ENCODE data around the gene BCL6B.
A peak's percentile ranks its signal among the peaks of the same experiment; 100 is the strongest.

BCL6B gene

DNA sequence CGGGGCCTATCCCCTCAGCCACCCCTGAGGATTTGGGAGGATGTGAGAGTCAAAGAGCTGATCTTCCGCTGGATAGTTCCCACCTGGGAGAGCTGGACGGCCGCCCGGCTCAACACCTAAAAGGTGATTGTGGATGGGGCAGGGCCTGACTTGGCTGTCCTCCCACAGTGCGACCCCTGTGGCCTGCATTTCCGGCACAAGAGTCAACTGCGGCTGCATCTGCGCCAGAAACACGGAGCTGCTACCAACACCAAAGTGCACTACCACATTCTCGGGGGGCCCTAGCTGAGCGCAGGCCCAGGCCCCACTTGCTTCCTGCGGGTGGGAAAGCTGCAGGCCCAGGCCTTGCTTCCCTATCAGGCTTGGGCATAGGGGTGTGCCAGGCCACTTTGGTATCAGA lies 4.5 kb downstream of the BCL6B start:
- TF ChIP-seq, protein P1, sequence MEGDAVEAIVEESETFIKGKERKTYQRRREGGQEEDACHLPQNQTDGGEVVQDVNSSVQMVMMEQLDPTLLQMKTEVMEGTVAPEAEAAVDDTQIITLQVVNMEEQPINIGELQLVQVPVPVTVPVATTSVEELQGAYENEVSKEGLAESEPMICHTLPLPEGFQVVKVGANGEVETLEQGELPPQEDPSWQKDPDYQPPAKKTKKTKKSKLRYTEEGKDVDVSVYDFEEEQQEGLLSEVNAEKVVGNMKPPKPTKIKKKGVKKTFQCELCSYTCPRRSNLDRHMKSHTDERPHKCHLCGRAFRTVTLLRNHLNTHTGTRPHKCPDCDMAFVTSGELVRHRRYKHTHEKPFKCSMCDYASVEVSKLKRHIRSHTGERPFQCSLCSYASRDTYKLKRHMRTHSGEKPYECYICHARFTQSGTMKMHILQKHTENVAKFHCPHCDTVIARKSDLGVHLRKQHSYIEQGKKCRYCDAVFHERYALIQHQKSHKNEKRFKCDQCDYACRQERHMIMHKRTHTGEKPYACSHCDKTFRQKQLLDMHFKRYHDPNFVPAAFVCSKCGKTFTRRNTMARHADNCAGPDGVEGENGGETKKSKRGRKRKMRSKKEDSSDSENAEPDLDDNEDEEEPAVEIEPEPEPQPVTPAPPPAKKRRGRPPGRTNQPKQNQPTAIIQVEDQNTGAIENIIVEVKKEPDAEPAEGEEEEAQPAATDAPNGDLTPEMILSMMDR (IDR thresholded peaks at IDR 0.05): no peak
- no peak overlapping the region for H3K4me3 ChIP-seq (ENCODE audit: low read depth in 1 of 2, low read length in 1 of 2)
- H3K4me1 ChIP-seq (ENCODE audit: control insufficient read depth in 1 of 2, insufficient read depth in 1 of 2, low read depth in 1 of 2, low read length in 1 of 2): peaks cover 21 to 22% of the 10 kb centered on the region in 2 experiments
- no peak overlapping the region for H3K27ac ChIP-seq
- H3K9me3 ChIP-seq: no peaks in the 10 kb centered on the region
- H3K36me3 ChIP-seq: no peaks in the 10 kb centered on the region
- peaks cover 19% of the 10 kb centered on the region for H3K27me3 ChIP-seq

DNA sequence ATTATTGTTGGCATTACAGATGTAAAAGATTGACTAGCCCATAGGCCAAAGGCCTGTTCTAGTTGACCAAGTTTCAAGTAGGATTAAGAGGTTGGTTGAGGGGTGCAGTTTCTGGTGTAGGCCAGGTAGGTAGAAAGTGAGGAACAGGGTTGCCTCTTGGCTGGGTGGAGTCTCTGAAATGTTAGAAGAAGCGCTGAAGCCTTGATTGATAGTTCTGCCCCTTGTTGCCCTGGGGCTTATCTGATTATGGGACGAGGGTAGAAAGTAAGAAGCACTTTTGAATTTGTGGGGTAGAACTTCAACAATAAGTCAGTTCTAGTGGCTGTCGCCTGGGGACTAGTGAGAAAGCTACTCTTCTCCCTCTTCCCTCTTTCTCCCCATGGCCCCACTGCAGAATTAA lies 6.2 kb downstream of the BCL6B start:
- Histone ChIP-seq H3K27ac (no peak overlapping the region), H3K36me3 (no peaks in the 10 kb centered on the region), H3K4me3 (ENCODE audit: low read depth in 1 of 2, low read length in 1 of 2) (no peak overlapping the region), H3K27me3 (peaks cover 2% of the 10 kb centered on the region), H3K9me3 (no peaks in the 10 kb centered on the region), H3K4me1 (ENCODE audit: control insufficient read depth in 1 of 2, insufficient read depth in 1 of 2, low read depth in 1 of 2, low read length in 1 of 2) (peaks cover 8 to 9% of the 10 kb centered on the region in 2 experiments)
- TF ChIP-seq, protein P1 (IDR thresholded peaks at IDR 0.05): no peak

DNA sequence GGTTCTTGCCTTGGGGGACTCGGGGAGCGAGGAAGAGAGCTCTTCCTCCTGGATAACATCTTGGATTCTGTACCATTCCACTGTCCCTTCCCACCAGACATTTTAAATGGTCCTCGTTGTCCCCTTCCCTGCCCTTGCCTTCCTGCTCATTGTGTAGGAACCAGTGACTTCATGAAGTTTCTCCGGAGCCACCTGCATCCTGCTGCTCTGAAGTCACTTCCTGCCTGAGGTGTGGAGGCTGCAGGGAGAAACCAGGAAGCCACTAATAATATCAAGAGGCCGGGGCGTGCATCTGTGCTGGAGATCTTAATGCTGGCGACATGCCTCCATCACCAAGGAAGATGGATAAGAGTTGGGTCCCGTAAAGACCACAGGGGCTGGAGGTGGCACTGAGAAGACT lies 6.8 kb downstream of the BCL6B start:
- Histone ChIP-seq H3K27ac (no peak overlapping the region), H3K4me3 (ENCODE audit: low read depth in 1 of 2, low read length in 1 of 2) (no peak overlapping the region), H3K9me3 (no peaks in the 10 kb centered on the region), H3K4me1 (ENCODE audit: control insufficient read depth in 1 of 2, insufficient read depth in 1 of 2, low read depth in 1 of 2, low read length in 1 of 2) (peaks cover 8 to 9% of the 10 kb centered on the region in 2 experiments), H3K36me3 (no peaks in the 10 kb centered on the region), H3K27me3 (no peaks in the 10 kb centered on the region)
- TF ChIP-seq, protein P1 (IDR thresholded peaks at IDR 0.05): no peak

DNA sequence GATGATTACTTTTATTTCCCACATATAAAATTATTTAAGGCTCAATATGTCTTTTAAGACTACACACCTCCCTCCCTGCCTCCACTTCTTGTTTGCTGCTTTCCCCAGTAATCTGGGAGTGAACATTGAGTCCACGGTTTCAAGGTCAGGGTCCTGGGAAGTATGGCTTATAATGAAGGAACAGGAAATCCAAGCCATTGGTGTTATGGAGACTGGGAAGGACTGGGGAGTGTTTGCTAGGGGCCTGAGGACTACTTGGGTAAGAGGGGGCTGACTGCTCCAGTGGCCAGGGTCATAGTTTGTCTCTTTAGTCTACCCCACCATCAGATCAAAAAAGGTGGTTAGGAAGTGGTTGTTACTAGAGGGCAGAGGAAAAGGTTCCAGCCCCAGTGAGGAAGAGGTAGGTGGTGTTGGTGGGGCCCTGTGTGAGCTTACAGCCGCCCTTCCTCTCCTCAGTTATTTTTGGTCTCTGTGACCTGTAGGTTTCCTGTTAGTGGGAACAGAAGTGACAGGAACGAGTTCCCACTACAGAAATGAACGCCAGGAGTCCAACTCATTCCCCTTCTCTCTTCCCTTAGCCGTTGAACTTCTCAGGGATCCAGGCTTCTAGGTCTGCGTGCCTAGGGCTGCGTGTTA lies 12.2 kb downstream of the BCL6B start:
- TF ChIP-seq, protein P1 (IDR thresholded peaks at IDR 0.05): no peak
- no peaks in the 10 kb centered on the region for H3K9me3 ChIP-seq
- peaks cover 19% of the 10 kb centered on the region in 2 experiments for H3K4me1 ChIP-seq (ENCODE audit: control insufficient read depth in 1 of 2, insufficient read depth in 1 of 2, low read depth in 1 of 2, low read length in 1 of 2)
- peak overlapping the region; percentile 77 to 89 for H3K4me3 ChIP-seq (ENCODE audit: low read depth in 1 of 2, low read length in 1 of 2)
- H3K27ac ChIP-seq: peak overlapping the region; percentile 90
- H3K36me3 ChIP-seq: no peaks in the 10 kb centered on the region
- peaks cover 10% of the 10 kb centered on the region for H3K27me3 ChIP-seq

DNA sequence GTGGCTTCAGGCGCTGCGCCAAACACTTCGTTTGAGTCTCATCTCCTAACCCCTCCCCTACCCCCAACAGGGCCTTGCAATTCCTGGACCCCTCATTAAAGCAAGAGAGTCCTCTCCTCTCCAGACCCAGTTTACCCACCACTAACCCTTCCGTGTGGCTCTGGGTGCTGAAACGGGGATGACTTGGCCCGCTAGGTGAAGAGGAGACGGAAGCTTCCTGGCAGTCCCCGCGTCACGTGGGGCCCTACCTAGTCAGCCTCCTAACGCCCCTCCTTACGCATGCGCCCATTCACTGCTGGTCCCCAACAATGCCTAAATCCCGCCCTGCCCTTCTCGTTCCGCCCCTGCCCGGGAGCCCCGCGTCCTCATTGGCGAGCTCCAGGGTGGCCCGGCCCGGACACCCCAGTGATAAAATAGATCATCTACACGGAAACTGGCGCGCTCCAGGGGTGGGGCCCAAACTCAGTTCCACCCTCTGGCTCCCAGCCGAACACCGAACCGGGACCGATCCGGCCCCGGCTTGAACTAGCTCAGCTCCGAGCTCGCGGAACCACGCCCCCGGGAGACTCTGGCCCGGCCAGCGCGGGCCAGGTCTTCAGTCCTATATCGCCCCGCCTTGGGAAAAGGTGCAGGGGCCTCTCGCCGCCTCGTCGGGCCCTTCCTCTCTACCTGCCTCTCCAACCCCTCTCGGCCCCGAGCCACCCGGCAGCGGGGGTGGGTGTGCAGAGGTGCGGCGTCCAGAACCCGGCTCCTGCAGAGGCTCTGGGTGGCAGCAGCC lies 12.9 kb downstream of the BCL6B start, which contains the start of gene SLC16A13:
Gene SLC16A13 (plus strand): TSS at position 425 of the 778 bp plus-strand sequence. CDS start 368 bp downstream, outside the sequence.
- H3K4me3 ChIP-seq (ENCODE audit: low read depth in 1 of 2, low read length in 1 of 2): peak within 1 kb of the TSS; percentile 77 to 89
- peaks cover 17% of the 10 kb centered on the region in 2 experiments for H3K4me1 ChIP-seq (ENCODE audit: control insufficient read depth in 1 of 2, insufficient read depth in 1 of 2, low read depth in 1 of 2, low read length in 1 of 2)
- TF ChIP-seq, protein P1 (IDR thresholded peaks at IDR 0.05): peak; percentile 23

More for the DNA sequence above, 12.9 kb downstream of the BCL6B start, which contains the start of gene SLC16A13:
- Histone ChIP-seq H3K36me3 (no peaks in the 10 kb centered on the region), H3K9me3 (no peaks in the 10 kb centered on the region), H3K27ac (peak within 1 kb of the TSS; percentile 90), H3K27me3 (peaks cover 15% of the 10 kb centered on the region)
